HCT116 (cell line): ENCODE results near the gene RASGRF2. TPM values are rescaled to one million over a fixed set of nuclear protein-coding genes. Genes with fewer than 3 reads are reported as not detected.

ENCODE experiments used
- ATAC-seq: fragments of 200-7000 bp; cut with Tn5 transposase; 2 replicates; pipeline ENCODE4 v1.9.1; 2020; ENCODE audit warnings: mild to moderate bottlenecking, moderate library complexity
- BruUV-seq: library from RNA; stranded (reverse); fragments of 400-500 nt; replicated peaks from 2 replicates; lab custom pipeline; 2021; lab: Mats Ljungman, UMichigan
- CTCF ChIA-PET: fragments of 300-600 bp; sonication (Branson Sonifier 250); formaldehyde crosslinking; loops from one replicate; lab custom pipeline; 2021; ENCODE audit warnings: antibody characterized with exemption; lab: Charles Lee
- POLR2A ChIA-PET: fragments of 300-600, 350-600 bp; sonication (Branson Sonifier 250); formaldehyde crosslinking; loops from one replicate; lab custom pipeline; 2021; ENCODE audit warnings: antibody characterized with exemption; lab: Charles Lee
- RAD21 ChIA-PET, 2 experiments: fragments of 300-600 bp; sonication (Branson Sonifier 250); formaldehyde crosslinking; loops; one replicate each; lab custom pipeline; 2023; ENCODE audit warnings: low total read pairs in 2 of 2; ENCODE audit not compliant: uncharacterized antibody in 2 of 2, unreplicated experiment in 2 of 2, low non-redundant PET in 1 of 2; lab: Charles Lee
- DNase-seq: peaks from one replicate; pipeline ENCODE4 v3.0.0-alpha.2; 2010; ENCODE audit warnings: low read depth, low spot score
- H2AFZ ChIP-seq: fragments of 200-600 bp; shearing (Covaris generic), sonication (generic); 2 replicates; pipeline ENCODE4 v1.6.1; 2017; ENCODE audit warnings: low read depth, mixed run types, mixed read lengths, antibody characterized with exemption, low read length; ENCODE audit not compliant: poor library complexity, severe bottlenecking
- H3K27ac ChIP-seq: 2 replicates; pipeline ENCODE4 v1.5.1; 2012; ENCODE audit warnings: low read depth, low read length
- H3K27me3 ChIP-seq: fragments of 200-600 bp; sonication (generic); 2 replicates; pipeline ENCODE4 v1.6.1; 2016; ENCODE audit warnings: mixed run types, low read length, mixed read lengths; ENCODE audit not compliant: insufficient read depth
- H3K36me3 ChIP-seq, 2 experiments: fragments of 200-500 bp in 1 of 2; fragments of 200-600 bp in 1 of 2; sonication (Bioruptor generic) in 1 of 2; sonication (generic) in 1 of 2; 2 replicates each; pipeline versions ENCODE4 v1.5.1 to v1.6.1; 2014 to 2016; ENCODE audit warnings: low read length in 2 of 2, inconsistent platforms in 1 of 2, mixed read lengths in 1 of 2, mixed run types in 1 of 2; ENCODE audit not compliant: insufficient read depth in 2 of 2, control insufficient read depth in 1 of 2
- H3K4me1 ChIP-seq, 2 experiments: fragments of 200-600 bp in 1 of 2; sonication (generic) in 1 of 2; 2 replicates each; pipeline versions ENCODE4 v1.5.1 to v1.6.1; 2012 to 2017; ENCODE audit warnings: low read length in 2 of 2, inconsistent platforms in 1 of 2, mild to moderate bottlenecking in 1 of 2, mixed read lengths in 1 of 2, mixed run types in 1 of 2, moderate library complexity in 1 of 2; ENCODE audit not compliant: insufficient read depth in 2 of 2, control insufficient read depth in 1 of 2
- H3K4me2 ChIP-seq: fragments of 200-600 bp; sonication (generic); 2 replicates; pipeline ENCODE4 v1.6.1; 2017; ENCODE audit warnings: mixed run types, low read length, mixed read lengths
- H3K4me3 ChIP-seq, 2 experiments: fragments of 200-600 bp in 1 of 2; sonication (generic) in 1 of 2; replicated peaks in 1 of 2; 2 replicates each; pipeline ENCODE4 v1.5.1; 2011 to 2016; ENCODE audit warnings: low read length in 2 of 2, control low read depth in 1 of 2, low read depth in 1 of 2, mild to moderate bottlenecking in 1 of 2, mixed read lengths in 1 of 2, mixed run types in 1 of 2
- H3K79me2 ChIP-seq: fragments of 200-600 bp; sonication (generic); 2 replicates; pipeline ENCODE4 v1.6.1; 2017; ENCODE audit warnings: mild to moderate bottlenecking, mixed run types, low read length, moderate library complexity, mixed read lengths; ENCODE audit not compliant: insufficient read depth
- H3K9ac ChIP-seq: fragments of 200-600 bp; sonication (generic); 2 replicates; pipeline ENCODE4 v1.6.1; 2016; ENCODE audit warnings: low read length, mixed read lengths
- H3K9me2 ChIP-seq: fragments of 200-600 bp; sonication (generic), shearing (Covaris generic); 2 replicates; pipeline ENCODE4 v1.6.1; 2017; ENCODE audit warnings: mixed run types, mild to moderate bottlenecking, moderate library complexity; ENCODE audit not compliant: insufficient read depth
- H3K9me3 ChIP-seq, 2 experiments: fragments of 200-500 bp in 1 of 2; fragments of 200-600 bp in 1 of 2; sonication (Bioruptor generic) in 1 of 2; sonication (generic) in 1 of 2; 2 replicates each; pipeline ENCODE4 v1.6.1; 2014 to 2017; ENCODE audit warnings: low read length in 2 of 2, mixed read lengths in 2 of 2, inconsistent platforms in 1 of 2, low read depth in 1 of 2, mild to moderate bottlenecking in 1 of 2, mixed run types in 1 of 2, moderate library complexity in 1 of 2; ENCODE audit not compliant: control insufficient read depth in 1 of 2, insufficient read depth in 1 of 2
- H4K20me1 ChIP-seq: fragments of 200-600 bp; sonication (generic), shearing (Covaris generic); 2 replicates; pipeline ENCODE4 v1.6.1; 2017; ENCODE audit warnings: mixed run types, mild to moderate bottlenecking, moderate library complexity; ENCODE audit not compliant: insufficient read depth
- CBX3 ChIP-seq: IDR thresholded peaks from 2 replicates; pipeline ENCODE4 v1.6.1; 2012; ENCODE audit warnings: low read depth
- FOSL1 ChIP-seq: IDR thresholded peaks from 2 replicates; pipeline ENCODE4 v1.6.1; 2012; ENCODE audit warnings: low read depth
- JUND ChIP-seq: IDR thresholded peaks from 2 replicates; pipeline ENCODE4 v1.6.1; 2012
- POLR2AphosphoS5 ChIP-seq: IDR thresholded peaks from 2 replicates; pipeline ENCODE4 v1.6.1; 2011; ENCODE audit warnings: mild to moderate bottlenecking, low read depth, low read length, moderate library complexity
- SIN3A ChIP-seq: IDR thresholded peaks from 2 replicates; pipeline ENCODE4 v1.6.1; 2012; ENCODE audit warnings: low read depth
- SP1 ChIP-seq: IDR thresholded peaks from 2 replicates; pipeline ENCODE4 v1.6.1; 2012; ENCODE audit warnings: low read depth
- SRF ChIP-seq: IDR thresholded peaks from 2 replicates; pipeline ENCODE4 v1.6.1; 2012; ENCODE audit warnings: low read depth
- TCF7L2 ChIP-seq: IDR thresholded peaks from 2 replicates; pipeline ENCODE4 v1.7.0; 2011; ENCODE audit warnings: borderline replicate concordance, inconsistent platforms; ENCODE audit not compliant: insufficient read depth, insufficient read length; ENCODE audit errors: extremely low read depth
- YY1 ChIP-seq: IDR thresholded peaks from 2 replicates; pipeline ENCODE4 v1.6.1; 2011; ENCODE audit warnings: low read length, low read depth, moderate library complexity, mild to moderate bottlenecking; ENCODE audit not compliant: insufficient replicate concordance; ENCODE audit errors: extremely low read depth
- ZNF274 ChIP-seq: fragments of 200-500 bp; sonication (Bioruptor generic); IDR thresholded peaks from 2 replicates; pipeline ENCODE4 v1.6.1; 2014; ENCODE audit warnings: mild to moderate bottlenecking, low read depth, low read length, inconsistent platforms
- intact Hi-C: fragments of 100-400 bp; cut with micrococcal nuclease; formaldehyde crosslinking; loops from 2 replicates; pipeline ENCODE4 v1.10.0; 2022
- total RNA-seq: library from RNA; stranded (reverse); gene quantifications from one replicate; pipeline ENCODE4 v1.2.1, GENCODE V29; 2021; ENCODE audit not compliant: unreplicated experiment
- TF ChIP-seq, protein P1 (sequence below), 3 experiments: fragments of 200-600 bp in 1 of 3; sonication (generic) in 1 of 3; IDR thresholded peaks in 2 of 3; conservative IDR thresholded peaks in 1 of 3; 2 replicates each; pipeline ENCODE4 v1.5.1; 2012 to 2017; ENCODE audit warnings: low read depth in 2 of 3, low read length in 2 of 3, antibody characterized with exemption in 1 of 3, borderline replicate concordance in 1 of 3, control low read depth in 1 of 3, mild to moderate bottlenecking in 1 of 3, mixed read lengths in 1 of 3, mixed run types in 1 of 3, moderate library complexity in 1 of 3; ENCODE audit not compliant: insufficient read depth in 1 of 3
- TF ChIP-seq, protein P2 (sequence below): IDR thresholded peaks from 2 replicates; pipeline ENCODE4 v1.6.1; 2011; ENCODE audit warnings: mild to moderate bottlenecking, low read length, moderate library complexity; ENCODE audit not compliant: insufficient replicate concordance; ENCODE audit errors: extremely low read depth
- TF ChIP-seq, protein P3 (sequence below): IDR thresholded peaks from 2 replicates; pipeline ENCODE4 v1.6.1; 2012; ENCODE audit warnings: low read depth
- TF ChIP-seq, protein P4 (sequence below): IDR thresholded peaks from 2 replicates; pipeline ENCODE4 v1.6.1; 2012

RASGRF2 gene
- total RNA-seq, 1 experiment from 2014 or later: 0.05 TPM

DNA sequence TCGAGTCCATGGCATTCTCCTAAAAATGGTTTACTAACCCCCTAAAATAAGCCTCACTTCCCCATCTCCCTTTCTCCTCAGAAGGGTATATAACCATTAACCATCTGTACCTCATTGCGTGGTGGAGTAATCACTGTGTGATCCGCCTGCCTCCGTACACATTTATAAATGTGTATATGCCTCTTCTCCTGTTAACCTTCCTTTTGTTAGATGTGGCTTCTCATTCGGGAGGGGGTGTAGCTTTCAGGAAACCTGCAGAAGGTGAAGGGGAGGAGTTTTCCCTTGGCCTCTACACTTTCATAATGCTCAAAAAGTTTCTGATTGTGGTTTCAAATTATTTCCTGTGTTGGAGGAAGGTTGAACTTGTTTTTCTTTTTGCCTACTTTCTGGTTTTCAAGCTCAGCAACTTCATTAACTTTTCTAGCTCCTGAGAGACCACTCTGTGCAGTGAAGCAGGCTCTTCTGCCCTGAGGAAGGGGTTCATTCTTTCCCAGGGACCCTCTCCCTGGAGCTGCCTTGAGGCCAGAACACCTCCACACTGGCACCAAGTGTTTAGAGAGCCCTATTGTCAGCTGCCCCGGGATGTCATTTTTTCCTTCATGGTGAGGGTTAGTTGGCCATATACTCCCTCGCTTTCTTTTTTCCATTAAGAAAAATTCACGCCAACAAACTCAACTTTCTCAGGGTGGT, 46.9 kb downstream of the RASGRF2 start:
- intact Hi-C loops: no loop called here
- CTCF ChIA-PET: no interaction called here

More for the DNA sequence above, 46.9 kb downstream of the RASGRF2 start:
- no peak overlapping the region for H3K4me3 ChIP-seq
- no peaks in the 10 kb centered on the region for H3K79me2 ChIP-seq
- no peak overlapping the region for H3K9ac ChIP-seq
- no peaks in the 10 kb centered on the region for H4K20me1 ChIP-seq
- no peak overlapping the region for H3K4me2 ChIP-seq
- ChIA-PET RAD21 (no interaction called here), POLR2A (no interaction called here)
- H3K9me3 ChIP-seq: no peaks in the 10 kb centered on the region
- H3K27me3 ChIP-seq: no peaks in the 10 kb centered on the region
- no peaks in the 10 kb centered on the region for H3K36me3 ChIP-seq
- no peak overlapping the region for H3K27ac ChIP-seq
- no peak for TF ChIP-seq ZNF274
- no peak for TF ChIP-seq CBX3
- no peak for TF ChIP-seq TCF7L2
- TF ChIP-seq YY1: no peak
- no peak for TF ChIP-seq SIN3A
- TF ChIP-seq SP1: no peak
- TF ChIP-seq, protein P1, sequence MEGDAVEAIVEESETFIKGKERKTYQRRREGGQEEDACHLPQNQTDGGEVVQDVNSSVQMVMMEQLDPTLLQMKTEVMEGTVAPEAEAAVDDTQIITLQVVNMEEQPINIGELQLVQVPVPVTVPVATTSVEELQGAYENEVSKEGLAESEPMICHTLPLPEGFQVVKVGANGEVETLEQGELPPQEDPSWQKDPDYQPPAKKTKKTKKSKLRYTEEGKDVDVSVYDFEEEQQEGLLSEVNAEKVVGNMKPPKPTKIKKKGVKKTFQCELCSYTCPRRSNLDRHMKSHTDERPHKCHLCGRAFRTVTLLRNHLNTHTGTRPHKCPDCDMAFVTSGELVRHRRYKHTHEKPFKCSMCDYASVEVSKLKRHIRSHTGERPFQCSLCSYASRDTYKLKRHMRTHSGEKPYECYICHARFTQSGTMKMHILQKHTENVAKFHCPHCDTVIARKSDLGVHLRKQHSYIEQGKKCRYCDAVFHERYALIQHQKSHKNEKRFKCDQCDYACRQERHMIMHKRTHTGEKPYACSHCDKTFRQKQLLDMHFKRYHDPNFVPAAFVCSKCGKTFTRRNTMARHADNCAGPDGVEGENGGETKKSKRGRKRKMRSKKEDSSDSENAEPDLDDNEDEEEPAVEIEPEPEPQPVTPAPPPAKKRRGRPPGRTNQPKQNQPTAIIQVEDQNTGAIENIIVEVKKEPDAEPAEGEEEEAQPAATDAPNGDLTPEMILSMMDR (IDR thresholded peaks at IDR 0.05 in 2 of 3, conservative IDR thresholded peaks at IDR 0.05 in 1 of 3; ENCODE audit: borderline replicate concordance in 1 of 3, insufficient read depth in 1 of 3, low read depth in 2 of 3, low read length in 2 of 3): no peak
- no peak for TF ChIP-seq JUND
- TF ChIP-seq, protein P2, sequence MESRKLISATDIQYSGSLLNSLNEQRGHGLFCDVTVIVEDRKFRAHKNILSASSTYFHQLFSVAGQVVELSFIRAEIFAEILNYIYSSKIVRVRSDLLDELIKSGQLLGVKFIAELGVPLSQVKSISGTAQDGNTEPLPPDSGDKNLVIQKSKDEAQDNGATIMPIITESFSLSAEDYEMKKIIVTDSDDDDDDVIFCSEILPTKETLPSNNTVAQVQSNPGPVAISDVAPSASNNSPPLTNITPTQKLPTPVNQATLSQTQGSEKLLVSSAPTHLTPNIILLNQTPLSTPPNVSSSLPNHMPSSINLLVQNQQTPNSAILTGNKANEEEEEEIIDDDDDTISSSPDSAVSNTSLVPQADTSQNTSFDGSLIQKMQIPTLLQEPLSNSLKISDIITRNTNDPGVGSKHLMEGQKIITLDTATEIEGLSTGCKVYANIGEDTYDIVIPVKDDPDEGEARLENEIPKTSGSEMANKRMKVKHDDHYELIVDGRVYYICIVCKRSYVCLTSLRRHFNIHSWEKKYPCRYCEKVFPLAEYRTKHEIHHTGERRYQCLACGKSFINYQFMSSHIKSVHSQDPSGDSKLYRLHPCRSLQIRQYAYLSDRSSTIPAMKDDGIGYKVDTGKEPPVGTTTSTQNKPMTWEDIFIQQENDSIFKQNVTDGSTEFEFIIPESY: no peak
- TF ChIP-seq POLR2AphosphoS5: no peak
- TF ChIP-seq FOSL1: no peak
- TF ChIP-seq SRF: no peak
- TF ChIP-seq, protein P3, sequence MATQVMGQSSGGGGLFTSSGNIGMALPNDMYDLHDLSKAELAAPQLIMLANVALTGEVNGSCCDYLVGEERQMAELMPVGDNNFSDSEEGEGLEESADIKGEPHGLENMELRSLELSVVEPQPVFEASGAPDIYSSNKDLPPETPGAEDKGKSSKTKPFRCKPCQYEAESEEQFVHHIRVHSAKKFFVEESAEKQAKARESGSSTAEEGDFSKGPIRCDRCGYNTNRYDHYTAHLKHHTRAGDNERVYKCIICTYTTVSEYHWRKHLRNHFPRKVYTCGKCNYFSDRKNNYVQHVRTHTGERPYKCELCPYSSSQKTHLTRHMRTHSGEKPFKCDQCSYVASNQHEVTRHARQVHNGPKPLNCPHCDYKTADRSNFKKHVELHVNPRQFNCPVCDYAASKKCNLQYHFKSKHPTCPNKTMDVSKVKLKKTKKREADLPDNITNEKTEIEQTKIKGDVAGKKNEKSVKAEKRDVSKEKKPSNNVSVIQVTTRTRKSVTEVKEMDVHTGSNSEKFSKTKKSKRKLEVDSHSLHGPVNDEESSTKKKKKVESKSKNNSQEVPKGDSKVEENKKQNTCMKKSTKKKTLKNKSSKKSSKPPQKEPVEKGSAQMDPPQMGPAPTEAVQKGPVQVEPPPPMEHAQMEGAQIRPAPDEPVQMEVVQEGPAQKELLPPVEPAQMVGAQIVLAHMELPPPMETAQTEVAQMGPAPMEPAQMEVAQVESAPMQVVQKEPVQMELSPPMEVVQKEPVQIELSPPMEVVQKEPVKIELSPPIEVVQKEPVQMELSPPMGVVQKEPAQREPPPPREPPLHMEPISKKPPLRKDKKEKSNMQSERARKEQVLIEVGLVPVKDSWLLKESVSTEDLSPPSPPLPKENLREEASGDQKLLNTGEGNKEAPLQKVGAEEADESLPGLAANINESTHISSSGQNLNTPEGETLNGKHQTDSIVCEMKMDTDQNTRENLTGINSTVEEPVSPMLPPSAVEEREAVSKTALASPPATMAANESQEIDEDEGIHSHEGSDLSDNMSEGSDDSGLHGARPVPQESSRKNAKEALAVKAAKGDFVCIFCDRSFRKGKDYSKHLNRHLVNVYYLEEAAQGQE: no peak
- TF ChIP-seq, protein P4, sequence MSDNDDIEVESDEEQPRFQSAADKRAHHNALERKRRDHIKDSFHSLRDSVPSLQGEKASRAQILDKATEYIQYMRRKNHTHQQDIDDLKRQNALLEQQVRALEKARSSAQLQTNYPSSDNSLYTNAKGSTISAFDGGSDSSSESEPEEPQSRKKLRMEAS: no peak
- DNase-seq (no peak), ATAC-seq (no peak)
- no peaks in the 10 kb centered on the region for H3K9me2 ChIP-seq
- no TSS peak for BruUV-seq
- no peaks in the 10 kb centered on the region for H3K4me1 ChIP-seq
- no peak overlapping the region for H2AFZ ChIP-seq
